Transverse colon (tissue), 4 donors: Measurements from ENCODE around the gene MED17.

Source experiments
- CTCF ChIP-seq, 5 experiments: fragments of 200-600 bp in 3 of 5; fragments of 450-650 bp in 2 of 5; sonication (generic) in 3 of 5; IDR thresholded peaks; 1 replicate in 2 of 5; 2 replicates in 3 of 5; pipeline ENCODE4 v1.5.1; 2016 to 2017; ENCODE audit warnings: antibody characterized with exemption in 5 of 5, inconsistent platforms in 3 of 5, mild to moderate bottlenecking in 2 of 5, moderate library complexity in 1 of 5
- EP300 ChIP-seq: sonication (generic); formaldehyde crosslinking; IDR thresholded peaks from one replicate; pipeline ENCODE4 v1.6.1; 2017; ENCODE audit warnings: antibody characterized with exemption, low read depth
- POLR2AphosphoS5 ChIP-seq, 3 donors: sonication (generic); formaldehyde crosslinking; IDR thresholded peaks; one replicate each; pipeline ENCODE4 v1.6.1; 2016; ENCODE audit warnings: antibody characterized with exemption in 3 of 3

GRCh38 chr11:93850594-93851018, 66.5 kb downstream of the MED17 start, which contains the start of gene VSTM5:
- no peak for TF ChIP-seq EP300
- no peak for TF ChIP-seq POLR2AphosphoS5 (IDR thresholded peaks at IDR 0.05)
- TF ChIP-seq CTCF (IDR thresholded peaks at IDR 0.05) = no peak
